Astrocyte of the hippocampus (primary cell): ENCODE results near the gene UROC1.

Source experiments
- DNase-seq: peaks from one replicate; pipeline ENCODE4 v3.0.0; 2011; ENCODE audit warnings: low read depth, low spot score

The UROC1 gene

DNA sequence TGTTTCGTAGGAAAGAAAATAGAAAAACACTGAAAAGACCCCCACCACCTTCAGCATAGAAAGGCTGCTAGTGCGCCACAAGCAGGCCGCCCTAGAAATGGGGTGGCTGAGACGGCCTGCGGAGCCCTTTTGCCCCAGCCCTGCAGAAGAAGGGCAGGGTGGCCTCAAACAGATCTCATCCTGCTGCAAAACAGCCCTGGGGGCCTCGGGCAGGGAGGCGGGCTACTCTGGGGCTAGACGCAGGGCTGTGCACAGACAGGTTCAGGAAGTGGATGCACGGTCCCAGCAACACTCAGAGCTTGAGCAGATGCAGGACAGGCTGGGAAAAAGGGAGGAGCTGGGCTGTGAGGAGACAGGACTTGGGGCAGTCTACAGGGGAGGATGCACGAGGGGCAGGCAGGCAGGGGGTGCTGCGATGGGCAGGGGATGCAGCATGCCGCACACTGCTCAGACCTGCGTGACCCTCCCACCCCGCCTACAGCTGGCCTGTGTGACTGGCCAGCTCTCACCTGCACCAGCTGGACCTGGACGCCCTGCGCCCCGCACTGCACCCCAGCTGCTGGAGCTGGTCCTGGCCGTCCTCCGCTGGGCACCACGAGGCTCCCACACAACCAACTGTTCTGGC is 76.2 kb downstream of the UROC1 start:
- no peak for DNase-seq

DNA sequence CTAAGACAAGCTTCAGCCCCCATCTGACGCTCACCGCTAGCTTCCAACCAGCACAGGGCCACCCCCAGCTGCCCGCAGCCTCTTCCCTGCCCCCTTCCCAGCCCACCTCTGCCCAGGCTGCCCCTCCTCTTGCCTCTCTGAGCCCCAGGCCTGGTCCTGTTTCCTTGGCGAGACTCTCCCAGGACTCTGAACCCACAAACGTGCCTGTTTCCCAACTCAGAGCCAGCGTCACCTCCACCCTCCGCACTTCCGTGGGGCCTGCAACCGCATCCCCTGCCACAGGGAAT is 76.9 kb downstream of the UROC1 start:
- DNase-seq, result no peak

DNA sequence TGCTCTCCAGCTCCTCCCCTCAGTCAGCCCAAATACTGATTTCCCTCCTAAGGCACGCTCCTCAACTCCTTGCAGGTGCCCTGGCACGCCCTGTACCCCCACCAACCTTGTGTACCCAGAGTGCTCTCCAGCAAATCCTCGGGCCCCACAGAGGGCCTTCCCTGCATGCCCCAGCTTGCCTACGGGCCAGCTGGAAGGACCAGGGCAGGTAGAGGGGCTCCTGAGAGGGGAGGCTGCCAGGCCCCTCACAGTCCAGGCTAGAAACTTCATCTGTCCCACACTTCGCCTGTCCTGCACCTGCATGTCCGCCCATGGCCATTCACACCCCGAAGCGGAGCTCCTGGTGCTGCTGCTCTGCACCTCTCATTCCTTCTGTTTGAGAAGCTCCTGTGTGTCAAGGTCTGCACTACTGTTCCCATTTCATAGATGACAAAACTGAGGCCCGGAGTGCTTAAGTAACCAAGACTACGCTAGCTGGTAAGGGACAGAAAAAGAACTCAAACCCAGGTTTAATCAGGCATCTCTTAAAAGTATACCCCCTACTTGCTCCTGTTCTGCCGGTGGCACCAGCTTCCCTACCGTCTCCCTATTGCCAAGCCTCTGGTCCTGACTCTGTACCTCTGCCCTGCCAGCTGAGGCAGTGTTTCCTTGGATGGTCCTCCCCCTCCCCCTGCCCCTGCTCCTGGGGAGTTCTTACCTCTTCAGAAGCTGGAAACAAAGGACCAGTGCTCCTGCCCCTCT is 77.4 kb downstream of the UROC1 start:
- no peak for DNase-seq

DNA sequence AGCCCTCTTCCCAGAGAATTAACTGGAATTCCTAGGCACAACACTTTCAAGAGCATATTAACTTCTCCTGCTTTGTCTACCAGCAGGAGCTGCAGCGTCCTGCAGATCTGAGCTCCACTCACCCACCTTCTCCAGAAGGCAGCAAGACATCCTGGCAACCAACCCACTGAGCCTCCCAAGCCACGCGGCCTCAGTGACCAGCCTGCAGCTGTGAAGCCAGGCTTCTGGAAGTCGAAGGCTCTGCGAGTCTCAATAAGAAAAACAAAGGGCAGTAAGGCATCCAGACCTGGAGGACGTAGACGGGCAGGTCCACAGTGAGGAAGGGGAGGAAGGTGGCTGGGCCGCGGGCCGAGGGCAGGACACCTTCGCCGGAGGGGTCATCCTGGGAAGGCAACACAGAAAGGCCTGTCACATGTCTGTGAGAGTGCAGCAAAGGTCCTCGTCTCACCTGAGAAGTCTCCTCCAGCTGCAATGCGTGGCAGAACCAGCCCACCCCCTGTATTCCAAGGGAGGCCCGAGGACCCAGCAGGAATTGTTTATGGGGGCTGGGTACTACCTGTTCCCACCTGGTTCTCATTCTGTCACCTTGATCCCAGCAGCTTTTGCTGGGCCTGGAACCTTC is 78.1 kb downstream of the UROC1 start:
- no peak for DNase-seq

DNA sequence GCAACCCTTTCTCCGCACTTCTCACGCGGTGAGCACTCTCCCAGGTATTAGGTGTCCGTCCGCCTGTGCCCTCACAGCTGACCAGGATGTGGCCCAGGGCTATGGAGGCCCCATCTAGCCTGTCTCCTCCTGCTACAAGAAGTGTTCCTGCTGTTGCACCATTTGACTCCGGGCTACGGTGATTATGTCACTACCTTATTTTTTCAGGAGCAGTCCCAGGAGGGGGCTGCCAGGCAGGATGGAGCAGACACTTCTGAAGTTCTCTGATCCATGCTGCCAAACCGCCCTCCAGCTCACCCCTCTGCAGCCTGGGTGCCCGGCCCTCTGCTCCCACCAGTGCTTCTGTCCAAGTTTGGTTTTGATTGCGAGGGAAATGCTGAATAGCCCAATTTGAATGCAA is 78.8 kb downstream of the UROC1 start:
- DNase-seq, result no peak

DNA sequence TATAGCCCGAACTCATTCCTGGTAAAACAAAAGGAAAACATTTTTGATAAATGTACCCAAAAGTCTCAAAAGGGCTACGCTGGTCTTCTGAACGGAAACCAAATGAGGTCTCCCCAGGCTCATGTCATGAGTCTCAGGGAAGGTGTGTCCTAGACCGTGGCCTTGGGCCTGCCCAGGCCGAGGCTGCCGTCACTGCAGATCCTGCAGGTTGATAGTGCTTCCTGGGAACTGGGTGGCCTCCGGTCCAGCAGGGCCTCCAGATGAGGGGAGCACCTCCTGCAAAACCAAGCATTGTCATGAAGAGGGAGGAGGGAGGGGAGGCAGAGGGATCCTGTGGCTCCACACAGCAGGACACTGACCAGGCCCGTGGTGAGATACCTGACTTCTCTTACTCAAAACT is 79.4 kb downstream of the UROC1 start:
- no peak for DNase-seq

DNA sequence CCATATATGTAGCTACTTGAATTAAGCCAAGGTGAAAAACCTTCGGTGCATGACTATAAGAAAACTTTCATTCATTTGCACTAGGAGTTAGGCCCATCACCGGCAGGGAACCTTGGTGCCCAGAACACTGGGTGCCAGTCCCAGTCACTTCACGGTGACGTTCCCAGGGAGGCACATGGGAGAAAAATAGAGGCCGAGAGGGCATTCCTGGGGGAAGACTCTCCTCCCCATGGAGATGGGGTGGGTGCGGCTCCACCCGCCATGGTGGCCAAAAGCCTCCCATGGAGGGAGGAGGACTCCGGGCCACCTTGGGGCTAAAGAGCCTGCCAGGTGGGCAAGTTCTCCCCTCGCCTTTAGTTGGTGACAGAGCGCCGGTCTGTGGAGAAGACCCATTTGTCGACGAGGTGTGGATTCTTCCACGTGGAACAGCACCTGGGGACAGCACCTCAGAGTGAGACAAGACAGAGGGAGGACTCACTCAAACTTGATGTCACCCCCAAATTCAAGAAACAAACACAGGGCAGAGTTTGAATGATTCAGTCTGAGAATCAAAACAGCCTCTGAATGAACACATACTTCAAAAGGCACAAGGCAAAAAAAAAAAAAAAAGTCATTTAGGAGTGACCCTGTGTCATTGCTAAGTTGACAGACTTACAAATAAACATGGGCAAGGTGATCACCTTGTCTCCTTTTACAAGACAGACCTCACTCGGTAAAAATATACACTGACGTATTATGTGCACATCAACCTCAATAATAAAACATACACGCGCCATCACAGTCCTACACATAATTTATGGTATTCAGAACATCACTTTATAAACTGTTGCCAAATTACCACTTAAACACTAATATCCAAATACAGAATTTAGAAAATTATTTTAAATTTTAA is 80.5 kb downstream of the UROC1 start:
- no peak for DNase-seq

DNA sequence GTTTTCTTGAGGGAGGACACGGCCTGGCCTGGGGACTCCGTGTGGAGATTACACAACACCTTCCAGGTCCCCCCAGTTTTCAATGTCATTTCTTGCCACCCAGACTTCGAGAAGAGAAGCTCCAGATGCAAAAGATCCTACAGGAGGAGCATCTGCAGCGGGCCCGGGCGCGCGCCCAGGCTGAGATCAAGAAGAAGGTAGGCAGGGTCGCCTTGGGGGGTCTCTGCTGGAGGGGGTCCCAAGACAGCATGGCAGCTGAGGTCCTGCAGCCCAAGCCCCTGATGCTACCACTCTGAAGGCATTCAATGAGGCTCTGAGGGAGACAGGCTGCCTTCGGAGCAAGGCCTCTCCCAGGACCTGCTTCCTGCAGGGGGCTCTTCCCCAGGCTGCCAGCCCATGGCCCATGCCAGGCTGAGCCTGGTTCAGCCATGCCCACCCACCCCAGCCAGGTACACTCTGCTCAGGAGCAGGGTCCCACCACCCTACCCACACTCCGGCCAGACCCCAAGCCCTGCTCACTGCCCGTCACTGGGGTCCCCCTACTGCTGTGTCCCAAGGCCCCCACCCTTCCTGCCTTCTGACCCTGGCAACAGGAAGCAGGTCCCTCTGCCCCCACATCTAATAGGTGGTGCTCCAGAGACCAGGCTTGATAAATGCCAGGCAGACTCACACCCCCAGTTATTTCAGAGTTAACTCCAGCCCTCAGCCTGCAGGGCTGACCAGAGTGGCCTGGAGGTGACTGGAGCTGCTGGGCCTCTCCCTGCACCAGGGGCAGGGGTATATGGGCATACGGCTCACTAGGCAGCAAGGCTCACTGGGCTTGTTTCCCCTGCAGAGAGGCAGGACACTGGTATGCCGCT is 81.9 kb downstream of the UROC1 start:
- DNase-seq, result no peak

DNA sequence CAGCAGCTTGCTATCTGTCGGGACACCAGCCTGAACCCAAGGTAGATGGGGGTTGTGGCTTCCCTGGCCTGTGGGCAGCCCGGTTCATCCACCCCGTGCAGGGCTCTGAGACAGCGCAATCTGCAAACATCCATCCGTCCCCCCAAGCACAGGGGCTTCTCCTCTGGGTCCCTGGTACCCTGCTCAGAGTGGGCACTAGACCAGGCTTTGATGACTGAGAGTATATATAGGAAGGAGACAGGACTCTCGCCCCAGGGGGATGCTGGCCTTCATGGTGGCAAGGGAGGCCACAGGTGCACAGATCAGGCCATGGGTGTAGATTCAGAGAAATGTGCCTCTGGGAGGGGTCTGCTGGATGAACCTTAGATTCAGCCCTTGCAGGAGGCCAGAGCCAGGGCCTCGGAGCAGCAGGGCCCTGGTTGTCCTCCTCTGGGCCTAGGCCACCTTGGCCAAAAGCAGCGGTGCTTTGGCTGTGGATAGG is 82.6 kb downstream of the UROC1 start:
- no peak for DNase-seq

DNA sequence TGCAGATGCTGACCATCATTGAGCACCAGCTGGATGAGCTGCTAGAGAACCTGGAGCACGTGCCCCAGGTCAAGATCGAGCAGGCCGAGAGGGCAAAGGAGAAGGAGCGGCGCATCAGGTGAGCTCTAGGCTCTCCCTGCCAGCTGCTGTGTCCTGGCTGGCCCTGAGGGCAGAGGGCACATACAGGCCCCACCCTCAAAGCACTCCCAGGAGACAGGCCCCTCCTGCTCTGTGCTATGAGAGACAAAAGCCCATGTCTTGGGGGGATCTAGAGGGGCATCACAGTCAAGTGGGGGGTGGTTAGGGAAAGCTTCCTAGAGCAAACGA is 83.3 kb downstream of the UROC1 start:
- DNase-seq, result no peak

DNA sequence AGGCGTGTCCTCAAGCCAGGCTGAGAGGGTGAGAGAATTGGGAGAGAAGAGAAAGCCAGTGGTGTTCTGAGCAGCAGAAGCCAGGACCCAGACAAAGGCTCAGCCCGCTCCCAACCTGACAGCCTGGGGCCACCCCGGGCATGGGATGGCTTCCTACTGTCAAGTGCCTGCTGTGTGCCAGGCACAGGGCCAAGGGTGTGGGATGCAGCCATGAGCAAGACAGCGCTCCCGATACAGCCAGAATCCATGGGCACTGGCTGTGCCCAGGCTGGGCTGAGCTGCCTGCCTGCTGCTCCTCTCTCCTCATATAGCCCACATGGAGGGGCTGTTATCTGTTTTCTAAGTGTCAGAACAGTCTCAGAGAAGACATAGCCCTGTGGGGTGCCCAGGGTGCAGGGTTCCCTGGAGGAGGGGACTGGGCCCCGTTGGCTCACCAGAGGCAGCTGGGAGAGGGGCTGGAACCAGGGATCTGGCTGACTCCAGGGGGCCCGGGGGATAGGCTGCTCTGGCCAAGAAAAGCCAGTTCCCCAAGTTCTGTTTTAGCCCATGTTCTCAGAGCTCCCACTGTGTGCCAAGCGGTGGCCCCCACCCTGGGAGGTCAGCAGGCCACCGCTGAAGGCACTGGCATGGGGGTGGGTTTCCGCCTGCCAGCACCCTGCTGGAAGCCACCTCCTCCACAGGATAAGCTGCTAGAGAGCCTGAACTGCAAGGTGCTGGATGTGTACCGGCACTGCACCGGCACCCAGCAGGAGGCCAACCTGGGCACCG is 83.9 kb downstream of the UROC1 start:
- no peak for DNase-seq

DNA sequence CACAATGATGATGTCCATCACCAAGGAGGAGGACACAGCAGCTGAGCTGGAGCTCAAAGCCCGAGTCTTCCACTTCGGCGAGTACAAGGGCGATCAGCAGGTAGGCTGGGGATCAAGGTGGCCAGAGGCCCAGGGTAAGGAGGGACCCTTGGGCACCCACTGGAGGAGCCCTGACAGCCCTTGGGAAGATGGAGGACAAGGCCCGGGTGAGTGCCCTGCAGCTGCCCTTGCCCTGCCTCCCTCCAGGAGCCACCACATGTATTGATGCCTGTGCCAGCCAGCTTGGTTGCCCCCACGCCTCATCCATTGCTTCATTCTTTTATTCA is 84.5 kb downstream of the UROC1 start:
- DNase-seq, result no peak

DNA sequence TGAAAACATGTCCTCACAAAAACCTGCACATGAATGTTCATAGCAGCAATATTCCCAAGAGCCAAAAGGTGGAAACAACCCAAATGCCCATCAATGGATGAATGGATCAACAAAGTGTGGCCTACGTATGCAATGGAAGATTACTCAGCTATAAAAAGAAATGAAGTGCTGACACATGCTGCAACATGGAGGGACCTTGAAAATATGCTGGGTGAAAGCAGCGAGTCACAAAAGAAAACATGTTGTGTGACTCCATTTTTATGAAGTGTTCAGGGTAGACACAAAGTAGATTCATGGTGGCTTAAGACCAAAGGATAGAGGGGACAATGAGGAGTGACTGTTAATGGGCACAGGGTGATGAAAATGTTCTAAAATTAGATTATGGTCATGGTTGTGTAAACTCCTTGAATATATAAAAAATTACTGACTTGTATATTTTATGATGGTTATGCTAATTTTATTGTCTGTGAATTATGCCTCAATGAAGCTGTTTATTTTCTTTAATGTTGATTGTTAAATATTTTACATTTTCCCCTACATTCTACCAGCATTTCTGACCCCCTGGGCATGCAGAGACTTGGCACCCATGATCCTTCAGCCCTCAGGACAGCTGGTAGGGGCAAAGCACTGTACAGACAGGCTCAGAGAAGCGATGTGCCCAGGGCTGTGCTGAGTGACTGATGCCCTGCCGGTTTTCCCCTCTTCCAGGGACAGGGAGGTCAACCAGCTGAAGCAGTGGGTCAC is 85.0 kb downstream of the UROC1 start:
- DNase-seq, result no peak
